ENCODE results near the gene DUSP3. TPM values are rescaled to one million over a fixed set of nuclear protein-coding genes. Genes with fewer than 3 reads are reported as not detected.

Gene DUSP3
- total and polyA plus RNA-seq, 5 donors from 2014 or later = 4.6 to 9.8 (median 6.3) TPM

- peaks cover 0 to 2% (median 0%) of the 10 kb centered on the region in 4 donors for H3K4me1 Mint-ChIP-seq
- ATAC-seq (ENCODE audit: low read depth in 2 of 2) = no peak
- DNase-seq = no peak
- Histone ChIP-seq H3K27me3 (ENCODE audit: control insufficient read depth, insufficient read depth, low read length) (no peaks in the 10 kb centered on the region), H3K27ac (ENCODE audit: insufficient read depth, low read length, poor library complexity, severe bottlenecking) (no peak overlapping the region), H3K4me3 (ENCODE audit: low read depth, low read length) (no peak overlapping the region), H3K9me3 (ENCODE audit: control insufficient read depth in 2 of 2, low read length in 2 of 2) (no peaks in the 10 kb centered on the region), H3K36me3 (ENCODE audit: control insufficient read depth, insufficient read depth, low read length) (no peaks in the 10 kb centered on the region), H3K4me1 (ENCODE audit: control insufficient read depth, insufficient read depth, low read length, poor library complexity, severe bottlenecking) (no peaks in the 10 kb centered on the region)
- H3K27ac Mint-ChIP-seq = no peak overlapping the region
- no peaks in the 10 kb centered on the region for H3K9me3 Mint-ChIP-seq
- H3K27me3 Mint-ChIP-seq = peaks cover 4% of the 10 kb centered on the region
- H3K4me3 Mint-ChIP-seq = no peak overlapping the region
- H3K36me3 Mint-ChIP-seq = peaks cover 15% of the 10 kb centered on the region
These were observed 11.6 kb downstream of the DUSP3 start for GRCh38 chr17:43767053-43767712.

- DNase-seq (peak in 2 of 3 donors; percentile 38 to 42), ATAC-seq (ENCODE audit: low read depth in 2 of 2) (no peak)
- Mint-ChIP-seq H3K4me3 (no peak overlapping the region), H3K4me1 (peaks cover 0 to 2% (median 0%) of the 10 kb centered on the region in 4 donors), H3K36me3 (peaks cover 12% of the 10 kb centered on the region), H3K27me3 (peaks cover 4% of the 10 kb centered on the region), H3K27ac (no peak overlapping the region), H3K9me3 (no peaks in the 10 kb centered on the region)
- Histone ChIP-seq H3K27me3 (ENCODE audit: control insufficient read depth, insufficient read depth, low read length) (no peaks in the 10 kb centered on the region), H3K4me3 (ENCODE audit: low read depth, low read length) (no peak overlapping the region), H3K9me3 (ENCODE audit: control insufficient read depth in 2 of 2, low read length in 2 of 2) (no peaks in the 10 kb centered on the region), H3K36me3 (ENCODE audit: control insufficient read depth, insufficient read depth, low read length) (no peaks in the 10 kb centered on the region), H3K4me1 (ENCODE audit: control insufficient read depth, insufficient read depth, low read length, poor library complexity, severe bottlenecking) (no peaks in the 10 kb centered on the region), H3K27ac (ENCODE audit: insufficient read depth, low read length, poor library complexity, severe bottlenecking) (no peak overlapping the region)
These were observed 12.2 kb downstream of the DUSP3 start for GRCh38 chr17:43766413-43767052.

- H3K9me3 Mint-ChIP-seq = no peaks in the 10 kb centered on the region
- no peak overlapping the region for H3K27ac Mint-ChIP-seq
- H3K4me1 ChIP-seq (ENCODE audit: control insufficient read depth, insufficient read depth, low read length, poor library complexity, severe bottlenecking) = peaks cover under 1% of the 10 kb centered on the region
- peaks cover 21% of the 10 kb centered on the region for H3K27me3 Mint-ChIP-seq
- H3K4me3 Mint-ChIP-seq = no peak overlapping the region
- H3K9me3 ChIP-seq (ENCODE audit: control insufficient read depth in 2 of 2, low read length in 2 of 2) = no peaks in the 10 kb centered on the region
- ATAC-seq (ENCODE audit: low read depth in 2 of 2) (peak; percentile 77 to 90), DNase-seq (peak; percentile 75 to 89 (median 81))
- H3K4me1 Mint-ChIP-seq = no peaks in the 10 kb centered on the region
- H3K36me3 ChIP-seq (ENCODE audit: control insufficient read depth, insufficient read depth, low read length) = no peaks in the 10 kb centered on the region
- no peaks in the 10 kb centered on the region for H3K27me3 ChIP-seq (ENCODE audit: control insufficient read depth, insufficient read depth, low read length)
- H3K27ac ChIP-seq (ENCODE audit: insufficient read depth, low read length, poor library complexity, severe bottlenecking) = no peak overlapping the region
- H3K4me3 ChIP-seq (ENCODE audit: low read depth, low read length) = no peak overlapping the region
- no peaks in the 10 kb centered on the region for H3K36me3 Mint-ChIP-seq
These were observed 18.4 kb downstream of the DUSP3 start for GRCh38 chr17:43760254-43760852.

- Mint-ChIP-seq H3K27ac (no peak overlapping the region), H3K9me3 (no peaks in the 10 kb centered on the region), H3K27me3 (peaks cover 21% of the 10 kb centered on the region), H3K4me3 (no peak overlapping the region), H3K4me1 (no peaks in the 10 kb centered on the region), H3K36me3 (no peaks in the 10 kb centered on the region)
- ATAC-seq (ENCODE audit: low read depth in 2 of 2) = no peak
- no peaks in the 10 kb centered on the region for H3K36me3 ChIP-seq (ENCODE audit: control insufficient read depth, insufficient read depth, low read length)
- peaks cover 3% of the 10 kb centered on the region for H3K4me1 ChIP-seq (ENCODE audit: control insufficient read depth, insufficient read depth, low read length, poor library complexity, severe bottlenecking)
- no peaks in the 10 kb centered on the region for H3K9me3 ChIP-seq (ENCODE audit: control insufficient read depth in 2 of 2, low read length in 2 of 2)
- no peak overlapping the region for H3K4me3 ChIP-seq (ENCODE audit: low read depth, low read length)
- DNase-seq = no peak
- H3K27ac ChIP-seq (ENCODE audit: insufficient read depth, low read length, poor library complexity, severe bottlenecking) = no peak overlapping the region
- H3K27me3 ChIP-seq (ENCODE audit: control insufficient read depth, insufficient read depth, low read length) = no peaks in the 10 kb centered on the region
These were observed 18.9 kb downstream of the DUSP3 start for GRCh38 chr17:43759836-43760235.

- ATAC-seq (ENCODE audit: low read depth in 2 of 2) = no peak
- Mint-ChIP-seq H3K9me3 (no peaks in the 10 kb centered on the region), H3K4me1 (no peaks in the 10 kb centered on the region), H3K27ac (no peak within 1 kb of the TSS), H3K36me3 (no peaks in the 10 kb centered on the region), H3K27me3 (peaks cover 28% of the 10 kb centered on the region), H3K4me3 (no peak within 1 kb of the TSS)
- Histone ChIP-seq H3K36me3 (ENCODE audit: control insufficient read depth, insufficient read depth, low read length) (no peaks in the 10 kb centered on the region), H3K4me3 (ENCODE audit: low read depth, low read length) (no peak within 1 kb of the TSS), H3K27me3 (ENCODE audit: control insufficient read depth, insufficient read depth, low read length) (peaks cover 6% of the 10 kb centered on the region), H3K27ac (ENCODE audit: insufficient read depth, low read length, poor library complexity, severe bottlenecking) (no peak within 1 kb of the TSS), H3K9me3 (ENCODE audit: control insufficient read depth in 2 of 2, low read length in 2 of 2) (no peaks in the 10 kb centered on the region), H3K4me1 (ENCODE audit: control insufficient read depth, insufficient read depth, low read length, poor library complexity, severe bottlenecking) (peaks cover 3% of the 10 kb centered on the region)
- no peak for DNase-seq
These were observed 20.1 kb downstream of the DUSP3 start, which contains the start of gene SOST for GRCh38 chr17:43758497-43759174. Gene SOST, minus strand, starts transcription at chr17:43758791. Its CDS starts 50 bp downstream, at chr17:43758741.

GRCh38 chr17:43758086-43758485 is 20.7 kb downstream of the DUSP3 start:
- no peaks in the 10 kb centered on the region for H3K36me3 ChIP-seq (ENCODE audit: control insufficient read depth, insufficient read depth, low read length)
- peaks cover 8% of the 10 kb centered on the region for H3K27me3 ChIP-seq (ENCODE audit: control insufficient read depth, insufficient read depth, low read length)
- no peaks in the 10 kb centered on the region for H3K9me3 ChIP-seq (ENCODE audit: control insufficient read depth in 2 of 2, low read length in 2 of 2)
- Mint-ChIP-seq H3K4me3 (no peak overlapping the region), H3K27me3 (peaks cover 33% of the 10 kb centered on the region), H3K27ac (no peak overlapping the region), H3K4me1 (no peaks in the 10 kb centered on the region), H3K9me3 (no peaks in the 10 kb centered on the region), H3K36me3 (no peaks in the 10 kb centered on the region)
- H3K4me1 ChIP-seq (ENCODE audit: control insufficient read depth, insufficient read depth, low read length, poor library complexity, severe bottlenecking) = peaks cover 3% of the 10 kb centered on the region
- DNase-seq = no peak
- no peak overlapping the region for H3K4me3 ChIP-seq (ENCODE audit: low read depth, low read length)
- H3K27ac ChIP-seq (ENCODE audit: insufficient read depth, low read length, poor library complexity, severe bottlenecking) = no peak overlapping the region
- no peak for ATAC-seq (ENCODE audit: low read depth in 2 of 2)

GRCh38 chr17:43757171-43757660 is 21.6 kb downstream of the DUSP3 start:
- peaks cover 3% of the 10 kb centered on the region for H3K4me1 ChIP-seq (ENCODE audit: control insufficient read depth, insufficient read depth, low read length, poor library complexity, severe bottlenecking)
- H3K36me3 Mint-ChIP-seq = no peaks in the 10 kb centered on the region
- H3K27me3 ChIP-seq (ENCODE audit: control insufficient read depth, insufficient read depth, low read length) = peaks cover 13% of the 10 kb centered on the region
- H3K4me3 ChIP-seq (ENCODE audit: low read depth, low read length) = no peak overlapping the region
- H3K27ac Mint-ChIP-seq = no peak overlapping the region
- H3K9me3 ChIP-seq (ENCODE audit: control insufficient read depth in 2 of 2, low read length in 2 of 2) = no peaks in the 10 kb centered on the region
- H3K4me1 Mint-ChIP-seq = no peaks in the 10 kb centered on the region
- ATAC-seq (ENCODE audit: low read depth in 2 of 2) = no peak
- H3K4me3 Mint-ChIP-seq = no peak overlapping the region
- no peaks in the 10 kb centered on the region for H3K36me3 ChIP-seq (ENCODE audit: control insufficient read depth, insufficient read depth, low read length)
- peaks cover 38% of the 10 kb centered on the region for H3K27me3 Mint-ChIP-seq
- DNase-seq = no peak
- no peaks in the 10 kb centered on the region for H3K9me3 Mint-ChIP-seq
- H3K27ac ChIP-seq (ENCODE audit: insufficient read depth, low read length, poor library complexity, severe bottlenecking) = no peak overlapping the region

Measured in CD4-positive, CD25-positive, alpha-beta regulatory T cell (primary cell).